Effector CD8-positive, alpha-beta T cell (primary cell): ENCODE data around the gene MAML1.
A peak's percentile ranks its signal among the peaks of the same experiment; 100 is the strongest.

ENCODE experiments used
- DNase-seq: peaks from one replicate; lab custom pipeline; 2025; lab: John Stamatoyannopoulos, UW

The MAML1 gene

GRCh38 chr5:179805529-179806249 is 73.1 kb downstream of the MAML1 start:
- no peak for DNase-seq

- no peak for DNase-seq
These were observed 73.8 kb downstream of the MAML1 start, which contains the start of gene MGAT4B for GRCh38 chr5:179806250-179807048. Gene MGAT4B, minus strand, starts transcription at chr5:179806866. Its CDS starts 283 bp downstream, at chr5:179806583.

DNA sequence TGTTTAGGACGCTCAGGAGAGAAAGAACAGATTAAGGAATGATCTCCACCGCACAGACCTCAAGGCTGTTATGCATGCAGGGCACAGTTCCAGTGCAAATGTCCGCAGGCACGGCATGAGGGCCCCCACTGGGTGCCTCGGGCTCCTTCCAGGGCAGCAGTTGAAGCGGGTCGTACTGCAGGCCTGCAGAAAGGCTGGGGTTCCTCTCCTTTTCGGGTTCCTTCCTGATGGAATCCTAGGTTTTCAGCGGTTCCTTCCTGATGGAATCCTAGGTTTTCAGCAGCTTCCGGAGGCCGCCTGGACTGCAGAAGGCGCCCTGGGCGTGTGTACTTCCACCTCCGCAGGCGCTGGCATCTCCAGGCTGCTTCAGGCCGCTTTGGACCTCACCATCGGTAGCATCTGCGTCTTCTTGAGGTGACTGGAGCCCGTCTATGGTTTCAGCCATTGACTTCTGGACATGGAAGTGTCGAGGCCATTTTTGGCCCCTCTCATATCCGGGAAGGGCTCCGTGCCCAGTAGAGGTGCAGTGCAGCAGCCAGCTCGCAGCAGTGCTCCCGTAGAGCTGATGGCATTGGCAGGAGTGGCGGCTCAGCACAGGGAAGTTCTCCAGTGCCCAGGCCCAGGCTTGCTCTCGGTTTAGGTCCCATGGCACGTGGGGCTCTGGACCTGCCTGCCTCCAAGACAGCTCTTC is 79.7 kb downstream of the MAML1 start:
- no peak for DNase-seq

DNA sequence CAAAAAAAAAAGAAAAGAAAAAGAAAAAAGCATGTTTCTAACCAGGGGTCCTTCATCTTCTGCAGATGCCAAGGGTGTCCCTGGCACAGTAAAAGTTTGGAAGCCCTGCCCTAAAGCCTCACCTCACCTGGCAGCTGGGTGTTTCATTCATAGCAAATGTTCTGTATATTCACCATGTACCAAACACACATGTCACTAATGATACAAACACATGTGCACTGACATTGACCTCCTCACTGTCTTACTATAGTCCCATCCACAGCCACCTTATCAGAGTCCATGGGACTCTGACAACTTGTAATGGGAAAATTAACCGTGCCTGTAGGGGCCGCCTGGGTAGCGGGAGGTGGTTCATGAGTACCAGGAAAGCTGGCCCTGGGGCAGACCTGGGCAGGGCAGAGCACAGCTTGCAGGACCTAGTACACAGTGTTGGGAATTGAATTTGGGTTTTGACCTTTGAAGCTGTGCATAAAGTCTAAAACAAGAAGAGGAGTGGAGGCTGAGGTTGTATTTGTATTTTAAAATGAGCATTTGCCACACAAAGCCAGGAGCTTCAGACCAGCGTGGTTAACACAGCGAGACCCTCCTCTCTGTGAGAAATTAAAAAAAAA is 80.5 kb downstream of the MAML1 start:
- no peak for DNase-seq

GRCh38 chr5:179814090-179814489 is 81.5 kb downstream of the MAML1 start:
- no peak for DNase-seq

DNA sequence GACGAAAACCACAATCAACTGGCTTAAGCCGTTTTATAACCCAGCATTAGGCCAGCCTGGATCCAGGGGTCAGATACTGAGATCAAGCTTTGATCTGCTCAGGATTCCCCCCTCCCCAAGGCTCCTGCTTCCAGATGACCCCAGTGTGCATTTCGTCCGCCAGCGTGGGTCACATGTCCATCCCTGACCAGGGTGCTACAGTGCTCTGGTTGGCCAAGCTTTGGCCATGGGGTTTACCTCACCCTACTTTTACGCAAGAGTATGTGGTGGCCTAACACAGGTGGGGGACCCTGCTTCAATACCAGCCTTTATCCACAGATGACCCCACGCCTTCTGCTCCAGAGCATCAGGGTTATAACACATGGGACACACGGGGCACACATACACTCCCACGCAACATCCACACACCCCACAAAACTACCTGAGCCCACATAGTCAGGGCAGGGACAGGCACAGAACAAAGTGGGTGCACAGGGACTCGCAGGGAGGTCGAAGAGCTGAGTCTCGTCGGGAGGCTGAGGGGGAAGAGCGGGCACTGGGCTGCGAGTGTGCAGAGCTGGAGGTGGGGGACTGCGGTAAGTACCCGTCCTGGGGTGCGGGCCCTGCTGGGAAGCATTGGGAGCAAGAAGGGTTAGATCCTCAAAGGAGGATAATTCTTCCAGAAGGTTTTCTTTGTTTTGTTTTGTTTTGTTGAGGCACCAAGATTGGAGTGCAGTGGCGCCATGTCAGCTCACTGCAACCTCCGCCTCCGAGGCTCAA is 83.0 kb downstream of the MAML1 start:
- DNase-seq = no peak

- DNase-seq = no peak
These were observed 83.8 kb downstream of the MAML1 start for GRCh38 chr5:179816401-179816795.

DNA sequence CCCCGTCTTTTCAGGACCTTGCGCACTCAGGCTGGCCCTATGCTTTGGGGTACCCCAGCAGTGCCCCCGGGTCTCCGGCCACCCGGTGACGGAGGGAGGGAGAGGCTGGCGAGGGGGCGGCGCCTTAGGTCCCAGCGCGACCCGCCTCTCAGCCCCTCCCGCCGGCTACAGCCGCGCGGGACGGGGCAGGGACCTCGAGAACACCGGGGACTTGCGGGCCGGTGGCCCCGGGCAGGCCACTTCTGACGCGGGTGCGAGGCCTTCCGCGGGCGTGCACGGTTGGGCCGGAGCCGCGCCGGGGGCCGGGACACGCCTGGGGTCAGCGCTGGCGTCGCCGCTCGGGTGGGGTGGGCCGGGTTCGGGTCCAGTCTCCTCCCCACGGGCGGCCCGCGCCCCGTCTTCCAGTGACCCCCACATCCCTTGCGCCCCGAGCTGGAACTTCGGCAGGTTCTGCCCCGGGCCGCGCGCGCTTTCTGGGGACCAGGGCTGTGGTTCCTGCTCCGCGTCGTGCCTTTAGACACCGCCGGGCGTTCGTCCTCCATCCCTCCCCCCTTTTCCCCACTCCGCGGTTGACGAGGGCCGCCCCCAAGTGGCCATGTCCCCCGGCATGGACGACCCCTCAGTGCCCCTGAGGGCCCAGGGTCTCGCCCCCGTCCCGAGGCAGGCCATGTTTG is 84.3 kb downstream of the MAML1 start:
- DNase-seq = no peak

GRCh38 chr5:179817470-179817840 is 84.8 kb downstream of the MAML1 start:
- DNase-seq = no peak

DNA sequence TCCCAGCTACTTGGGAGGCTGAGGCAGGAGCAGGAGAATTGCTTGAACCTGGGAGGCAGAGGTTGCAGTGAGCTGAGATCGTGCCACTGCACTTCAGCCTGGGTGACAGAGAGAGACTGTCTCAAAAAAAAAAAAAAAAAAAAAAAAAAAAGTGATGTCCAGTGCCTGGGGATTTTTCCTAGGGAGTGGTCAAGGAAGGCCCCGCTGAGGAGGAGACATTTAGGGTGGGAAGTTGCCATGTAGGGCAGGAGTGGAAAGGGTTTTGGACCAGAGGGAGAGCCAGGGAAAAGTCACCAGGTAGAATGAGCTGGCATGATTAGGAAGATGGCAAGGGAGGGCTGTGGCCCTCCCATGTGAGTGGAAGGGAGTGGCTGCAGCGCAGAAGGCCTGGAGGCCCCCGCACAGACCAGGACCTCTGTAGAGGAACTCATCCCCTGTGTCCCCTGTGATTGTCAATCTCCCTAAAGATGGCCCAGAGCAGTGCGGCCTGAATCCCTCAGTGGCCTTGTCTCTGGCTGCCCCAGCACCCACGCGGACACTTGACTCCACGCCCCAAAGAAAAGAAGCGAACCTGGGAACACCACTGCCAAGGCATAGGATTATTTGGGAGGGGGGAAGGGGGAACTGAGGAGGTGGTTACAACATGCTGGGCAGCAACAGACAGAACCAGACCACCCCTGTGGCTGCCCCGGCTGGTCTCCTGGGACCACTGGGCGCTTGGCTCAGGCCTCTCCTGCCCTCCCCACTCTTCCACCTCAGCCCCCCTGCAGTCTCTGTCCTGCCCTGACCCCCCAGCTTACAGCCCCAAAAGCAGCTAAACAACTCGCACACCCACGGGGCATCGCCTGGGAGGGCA is 85.5 kb downstream of the MAML1 start:
- no peak for DNase-seq

- peak; percentile 73 for DNase-seq
These were observed 86.2 kb downstream of the MAML1 start for GRCh38 chr5:179818746-179819295.

GRCh38 chr5:179819296-179820126 is 86.9 kb downstream of the MAML1 start:
- no peak for DNase-seq

DNA sequence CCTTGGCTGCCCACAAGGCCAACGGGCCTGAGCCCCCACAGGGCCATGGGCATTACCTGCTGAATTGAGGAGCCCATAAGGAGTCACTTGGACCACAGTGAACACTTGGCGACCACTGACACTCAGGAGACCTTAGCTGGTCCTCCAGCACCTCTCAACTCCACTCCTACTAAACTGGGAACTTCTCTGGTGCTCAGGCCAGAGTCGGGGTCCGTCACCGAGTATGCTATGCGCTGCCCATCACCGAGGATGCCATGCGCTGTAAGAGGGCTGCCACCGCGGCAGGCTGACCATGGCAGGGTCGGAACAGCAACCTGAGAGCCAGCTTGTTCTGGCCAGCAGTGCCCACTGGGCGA is 87.5 kb downstream of the MAML1 start:
- DNase-seq = no peak

- DNase-seq = peak; percentile 71
These were observed 88.1 kb downstream of the MAML1 start, which contains the start of gene SQSTM1 for GRCh38 chr5:179820483-179821297. Gene SQSTM1, plus strand, starts transcription at chr5:179820905. Its CDS starts 32 bp downstream, at chr5:179820937.

DNA sequence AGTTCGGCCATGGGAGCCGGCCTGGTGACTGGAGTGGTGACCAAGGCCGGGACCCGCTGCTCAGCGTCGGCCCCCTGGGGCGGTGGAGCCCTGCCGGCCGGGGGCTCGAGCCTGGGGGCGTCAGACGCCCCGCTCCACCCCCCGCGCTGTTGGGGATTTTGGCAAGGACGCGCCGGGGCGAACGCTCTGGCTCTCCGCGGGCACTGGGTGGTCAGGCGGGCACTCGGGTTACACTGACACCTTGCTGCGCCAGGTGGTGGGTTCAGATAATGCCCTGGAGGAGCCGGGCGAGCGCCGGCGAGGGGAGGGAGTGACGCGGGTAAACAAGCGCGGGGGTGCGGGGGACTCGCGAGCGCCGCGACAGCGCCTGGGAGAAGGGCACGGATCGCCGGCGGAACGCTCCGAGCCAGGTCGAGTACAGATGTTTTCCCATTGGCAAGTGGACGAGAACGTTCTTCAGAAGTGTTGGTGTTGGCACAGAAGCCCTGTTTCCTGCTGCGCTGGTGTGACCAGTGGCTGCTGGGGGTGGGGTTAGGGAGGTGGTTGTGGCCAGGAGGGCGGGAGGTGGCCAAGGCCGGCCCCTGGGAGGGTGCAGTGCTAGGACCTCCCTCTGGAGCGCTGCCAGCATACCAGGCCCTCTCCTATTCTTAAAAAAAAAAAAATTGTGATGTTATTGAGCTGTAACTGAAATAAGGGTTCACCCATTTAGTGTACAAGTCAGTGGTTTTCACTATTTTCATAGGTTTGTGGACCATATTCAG is 88.9 kb downstream of the MAML1 start:
- peak; percentile 78 for DNase-seq

- no peak for DNase-seq
These were observed 89.4 kb downstream of the MAML1 start for GRCh38 chr5:179822059-179822432.

DNA sequence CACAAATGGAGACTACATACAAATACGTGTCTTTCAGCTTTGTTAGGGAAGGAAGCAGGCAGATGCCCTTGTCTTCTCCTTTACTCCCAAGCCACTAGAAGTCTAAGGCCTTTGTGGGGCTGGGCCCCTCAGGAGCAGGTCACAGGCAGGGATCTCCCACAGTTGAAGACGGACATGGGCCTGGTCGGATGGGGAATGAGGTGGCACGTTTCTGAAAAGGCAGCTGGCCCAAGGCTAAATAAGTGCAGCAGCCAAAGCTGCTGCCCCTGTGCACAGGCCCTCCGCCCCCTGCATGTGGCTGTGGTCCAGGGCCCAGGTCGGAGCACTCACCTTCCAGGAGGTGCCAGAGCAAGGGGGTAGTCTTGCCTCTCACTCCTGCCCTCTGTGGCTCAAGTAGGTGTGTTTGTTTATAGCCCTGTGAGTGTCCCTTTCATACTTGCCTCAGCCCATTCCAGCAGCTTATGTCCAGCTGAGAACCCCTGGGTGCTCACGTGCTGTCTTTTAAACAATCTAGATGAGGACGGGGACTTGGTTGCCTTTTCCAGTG is 89.9 kb downstream of the MAML1 start:
- DNase-seq = no peak
